HG03520 (cell line): ENCODE measurements around the gene KIAA1755.
"Not testable (repeated sequence)": the region's sequence is repeated elsewhere in the genome, so short reads cannot be mapped to it uniquely, and the experiment has no call there.

ENCODE experiments used
- ATAC-seq: cut with Tn5 transposase; IDR thresholded peaks from one replicate; pipeline ENCODE4 v1.9.1; 2021; ENCODE audit warnings: mild to moderate bottlenecking, moderate library complexity; ENCODE audit not compliant: unreplicated experiment

The KIAA1755 gene

DNA sequence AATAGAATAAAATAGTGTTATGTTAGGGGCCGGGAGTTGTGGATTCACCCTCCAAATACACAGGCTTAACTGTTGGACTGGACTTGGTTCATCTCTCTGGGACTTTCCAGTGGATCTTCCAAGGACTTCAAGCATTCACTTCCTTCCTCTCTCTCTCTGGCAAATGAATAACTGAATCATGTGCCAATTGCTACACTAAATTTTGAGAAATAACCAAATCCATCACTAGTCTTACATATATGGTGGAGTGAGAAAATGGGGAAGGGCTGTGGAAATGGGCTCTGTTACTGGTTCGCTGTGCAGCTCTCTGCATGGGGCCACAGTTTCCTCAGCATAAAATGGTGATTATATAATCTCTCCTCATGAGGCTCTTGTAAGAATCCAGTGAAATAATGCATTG lies 6.8 kb upstream of the KIAA1755 start:
- no peak for ATAC-seq

DNA sequence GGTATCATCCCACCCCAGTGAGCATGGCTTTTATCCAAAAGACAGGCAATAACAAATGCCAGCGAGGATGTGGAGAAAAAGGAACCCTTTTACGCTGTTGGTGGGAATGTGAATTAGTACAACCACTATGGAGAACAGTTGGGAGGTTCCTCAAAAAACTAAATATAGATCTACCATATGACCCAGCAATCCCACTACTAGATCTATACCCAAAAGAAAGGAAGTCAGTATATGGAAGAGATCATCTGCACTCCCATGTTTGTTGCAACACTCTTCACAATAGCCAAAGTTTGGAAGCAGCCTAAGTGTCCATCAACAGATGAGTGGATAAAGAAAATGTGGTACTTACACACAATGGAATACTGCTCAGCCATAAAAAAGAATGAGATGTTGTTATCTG lies 5.9 kb upstream of the KIAA1755 start:
- ATAC-seq: no peak

DNA sequence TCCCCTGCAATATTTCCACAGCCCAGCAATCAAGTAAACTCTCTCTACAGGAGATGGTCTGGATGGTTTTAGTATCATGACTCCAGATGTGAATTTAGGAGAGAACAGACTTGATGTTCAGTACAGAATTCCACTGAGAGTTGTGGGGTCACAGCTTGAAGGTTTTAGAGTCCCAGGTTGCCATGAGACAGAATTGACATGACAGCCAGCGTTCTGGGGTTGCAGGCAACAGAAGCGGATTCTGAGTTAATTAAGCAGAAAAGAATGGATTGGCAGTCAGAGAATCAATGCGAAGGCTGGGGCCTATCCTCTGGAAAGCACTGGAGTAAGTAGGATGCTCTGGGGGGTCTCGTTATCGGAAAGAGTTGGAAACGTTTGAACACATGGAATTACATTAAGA lies 2.4 kb upstream of the KIAA1755 start:
- ATAC-seq: no peak

DNA sequence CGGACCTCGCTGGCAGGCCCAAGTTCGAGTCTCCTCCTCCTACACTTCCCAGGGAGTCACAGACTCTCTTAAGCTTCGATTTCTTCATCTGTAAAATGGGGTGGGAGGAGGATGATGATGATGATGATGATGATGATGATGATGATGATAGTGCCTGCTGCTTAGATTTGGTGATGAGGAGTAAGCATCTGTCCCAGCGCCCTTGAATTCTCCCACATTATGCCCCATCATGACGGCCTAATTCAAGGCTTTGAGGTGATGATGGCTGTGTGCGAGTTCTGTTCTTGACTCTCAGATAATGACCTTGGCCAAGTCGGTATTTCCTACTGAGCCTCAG lies 487 bp upstream of the KIAA1755 start:
- ATAC-seq: no peak

DNA sequence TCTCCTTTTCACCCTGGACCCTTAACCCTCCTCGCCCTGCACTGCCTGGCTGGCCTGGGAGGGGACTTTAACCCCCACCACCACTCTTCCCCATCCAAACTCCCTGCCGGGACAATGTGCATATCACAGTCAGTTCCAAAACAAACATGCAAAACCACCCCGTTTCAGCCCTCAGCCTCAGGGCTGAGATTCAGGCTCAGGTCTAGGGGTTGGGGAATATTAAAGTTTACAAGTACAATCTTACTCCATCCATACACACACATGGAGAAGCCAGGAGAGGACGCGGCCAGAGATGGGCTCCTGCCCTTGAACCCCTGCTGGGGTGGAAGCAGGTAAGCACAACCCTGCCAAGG lies 534 bp downstream of the KIAA1755 start:
- no peak for ATAC-seq

DNA sequence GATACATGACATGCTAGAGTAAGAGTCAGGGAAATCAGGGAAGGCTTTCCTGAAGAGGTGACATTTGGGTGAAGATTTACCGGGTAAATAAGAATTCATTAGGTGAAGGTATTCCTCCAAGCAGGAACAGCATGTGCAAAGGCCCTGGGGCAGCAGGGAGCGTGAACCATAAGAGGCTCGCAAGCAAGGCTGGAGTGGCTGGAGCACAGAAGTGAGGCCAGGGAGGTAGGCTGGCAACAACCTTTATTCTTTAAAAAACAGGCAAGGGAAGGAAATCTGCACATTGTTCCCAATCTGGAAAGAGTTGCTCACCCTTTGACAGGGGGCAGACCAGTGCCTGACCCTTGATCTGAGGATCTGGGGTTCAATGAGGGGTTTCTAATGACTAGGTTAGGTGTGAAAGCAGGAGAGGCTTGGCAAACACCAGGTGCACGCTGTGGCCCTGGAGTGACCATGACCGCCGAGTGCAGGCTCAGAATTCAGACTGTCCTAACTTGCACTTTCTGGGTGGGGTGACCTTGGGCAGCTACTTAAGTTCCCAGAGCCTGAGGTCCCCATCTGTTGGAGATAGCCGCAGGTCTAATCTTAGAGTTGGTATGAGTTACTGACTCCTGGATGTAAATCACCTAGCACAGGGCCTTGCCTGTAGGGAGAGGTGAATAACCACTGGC lies 1.9 kb downstream of the KIAA1755 start:
- ATAC-seq: no peak

DNA sequence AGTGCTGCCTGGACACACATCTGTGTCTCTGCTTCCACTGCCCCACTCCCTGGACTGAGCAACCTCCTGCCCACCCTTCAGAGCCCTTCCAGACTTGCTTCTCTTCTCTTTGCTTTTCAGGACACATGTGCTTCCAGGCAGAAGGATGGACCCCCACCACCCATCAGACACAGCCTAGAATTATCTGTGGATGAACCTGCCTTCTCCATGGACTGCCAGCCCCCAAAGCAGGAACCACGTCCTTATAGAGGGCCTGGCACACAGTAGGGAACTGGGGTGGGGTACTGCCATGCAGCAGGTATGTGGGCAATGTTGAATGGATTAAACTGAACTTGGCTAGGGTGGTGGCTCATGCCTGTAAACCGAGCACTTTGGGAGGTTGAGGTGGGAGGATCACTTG lies 3.6 kb downstream of the KIAA1755 start:
- no peak for ATAC-seq

DNA sequence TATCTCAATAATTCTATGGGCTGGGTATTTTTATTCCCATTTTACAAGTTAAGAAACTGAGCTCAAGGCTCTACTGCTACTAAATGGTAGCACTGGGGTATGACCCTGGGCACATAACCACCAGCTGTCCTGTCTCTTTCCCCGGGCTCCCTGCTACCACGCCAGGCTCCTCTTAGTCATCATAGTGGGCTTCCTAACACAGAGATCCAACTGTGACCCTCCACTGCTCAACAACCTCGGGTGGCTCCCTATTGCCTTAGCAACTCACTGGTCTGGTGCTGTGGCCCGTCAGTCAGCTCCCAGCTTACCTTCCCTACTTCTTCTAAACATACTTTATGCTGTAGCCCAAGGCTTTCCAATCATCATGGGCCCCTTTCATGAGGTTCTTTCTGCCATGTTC lies 4.5 kb downstream of the KIAA1755 start:
- ATAC-seq: no peak

DNA sequence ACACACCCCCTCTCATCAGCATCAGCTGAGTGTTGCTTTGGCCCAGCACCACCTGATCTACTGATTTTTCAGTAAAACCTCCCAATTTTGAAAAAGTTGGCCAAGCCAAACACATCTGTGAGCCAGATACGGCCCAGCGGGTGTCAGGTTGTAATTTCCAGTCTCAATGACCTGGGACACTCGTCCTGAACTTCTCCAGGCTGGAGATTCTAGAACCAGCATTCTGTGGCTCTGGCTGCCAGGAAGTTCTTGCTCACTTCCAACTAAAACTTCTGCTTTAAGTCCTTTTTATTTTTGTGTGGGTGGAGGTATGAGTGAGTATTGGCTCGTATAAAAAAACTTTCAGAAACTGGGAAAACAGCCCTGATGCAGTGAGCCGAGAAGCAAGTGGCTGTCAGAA lies 5.1 kb downstream of the KIAA1755 start:
- ATAC-seq: no peak

DNA sequence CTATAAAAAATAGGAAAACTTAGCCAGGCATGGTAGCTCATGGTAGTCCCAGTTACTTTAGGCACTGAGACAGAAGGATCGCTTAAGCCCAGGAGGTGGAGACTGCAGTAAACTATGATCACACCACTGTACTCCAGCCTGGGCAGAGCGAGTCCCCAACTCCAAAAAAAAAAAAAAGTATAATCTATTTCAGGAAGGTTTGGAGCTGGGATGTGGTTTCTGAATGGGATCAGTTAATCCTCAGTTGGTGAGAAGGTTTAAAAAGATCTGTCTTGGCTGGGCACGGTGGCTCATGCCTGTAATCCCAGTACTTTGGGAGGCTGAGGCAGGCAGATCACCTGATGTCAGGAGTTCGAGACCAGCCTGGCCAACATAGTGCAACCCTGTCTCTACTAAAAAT lies 5.9 kb downstream of the KIAA1755 start:
- ATAC-seq: not testable (repeated sequence)

DNA sequence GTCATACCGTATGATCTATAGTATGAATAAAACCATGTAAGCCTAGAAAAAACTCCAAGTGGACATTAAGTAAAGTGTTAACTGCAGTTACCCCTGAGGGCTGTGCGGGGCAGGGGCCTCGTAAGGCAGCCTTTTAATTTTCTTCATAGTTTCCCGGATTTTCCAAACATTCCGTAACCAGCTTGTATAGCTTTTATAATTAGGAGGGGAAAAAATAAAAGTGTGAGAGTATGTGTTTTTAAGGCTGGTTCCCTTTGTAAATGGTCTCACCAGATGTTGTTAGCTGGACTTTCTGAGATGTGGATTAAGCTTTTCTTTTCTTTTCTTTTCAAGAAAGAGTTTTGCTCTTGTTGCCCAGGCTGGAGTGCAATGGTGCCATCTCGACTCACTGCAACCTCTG lies 7.0 kb downstream of the KIAA1755 start:
- no peak for ATAC-seq

DNA sequence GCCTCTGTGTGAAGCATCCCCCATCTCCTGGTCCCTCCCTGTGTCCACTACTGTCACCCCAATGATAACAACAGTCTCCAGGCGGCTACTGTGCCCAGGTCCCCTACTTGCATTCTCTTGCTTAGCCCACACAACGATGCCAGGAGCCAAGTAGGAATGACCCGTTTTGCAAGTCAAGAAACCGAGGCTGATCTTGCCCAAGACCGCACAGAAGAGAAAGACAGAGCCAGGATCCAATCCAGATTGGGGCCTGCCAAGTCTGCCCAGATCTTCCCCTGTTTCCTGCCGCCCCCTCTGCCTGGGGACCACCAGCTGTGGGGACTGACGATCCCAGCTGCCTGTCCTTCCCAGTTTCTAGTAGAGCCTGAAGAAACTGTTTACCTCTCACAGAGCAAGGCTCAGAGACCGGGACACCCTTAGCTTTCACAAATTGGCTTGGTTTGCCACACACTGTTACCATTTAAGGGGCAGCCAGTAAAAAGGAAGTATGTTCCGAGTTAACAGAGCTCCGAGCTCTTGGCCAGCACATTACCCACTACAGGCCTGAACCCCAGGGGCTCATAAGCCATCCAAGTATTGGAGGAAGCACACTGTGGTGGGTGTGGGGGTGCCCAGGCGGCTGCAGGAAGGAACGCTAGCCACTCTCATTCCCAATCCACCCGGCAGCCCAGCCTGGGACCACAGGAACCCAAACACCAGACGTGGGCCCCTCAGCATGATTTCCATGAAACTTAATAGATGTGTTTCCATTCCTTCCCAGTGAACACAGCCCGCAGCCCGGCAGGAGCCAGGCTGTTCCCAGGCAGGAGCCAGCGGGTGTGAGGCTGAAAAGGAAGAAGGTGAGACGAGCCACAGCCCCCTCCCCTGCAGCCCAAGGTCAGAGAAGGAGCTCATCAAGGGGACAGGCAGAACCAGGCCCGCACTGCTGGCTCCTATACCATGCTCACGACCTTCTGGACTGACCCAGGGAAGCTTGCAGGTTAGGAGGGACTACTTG lies 7.9 kb downstream of the KIAA1755 start:
- no peak for ATAC-seq

DNA sequence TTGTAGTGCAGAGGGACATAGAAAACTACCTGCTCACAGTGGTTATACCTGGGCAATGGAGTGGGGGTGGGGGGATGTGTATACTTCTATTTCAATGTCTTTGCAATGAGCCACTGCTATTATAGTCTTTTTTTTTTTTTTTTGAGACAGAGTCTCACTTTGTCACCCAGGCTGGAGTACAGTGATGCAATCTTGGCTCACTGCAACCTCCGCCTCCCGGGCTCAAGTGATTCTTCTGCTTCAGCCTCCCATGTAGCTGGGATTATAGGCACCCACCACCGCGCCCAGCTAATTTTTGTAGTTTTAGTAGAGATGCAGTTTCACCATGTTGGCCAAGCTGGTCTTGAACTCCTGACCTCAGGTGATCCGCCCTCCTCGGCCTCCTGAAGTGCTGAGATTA lies 9.1 kb downstream of the KIAA1755 start:
- not testable (repeated sequence) for ATAC-seq

DNA sequence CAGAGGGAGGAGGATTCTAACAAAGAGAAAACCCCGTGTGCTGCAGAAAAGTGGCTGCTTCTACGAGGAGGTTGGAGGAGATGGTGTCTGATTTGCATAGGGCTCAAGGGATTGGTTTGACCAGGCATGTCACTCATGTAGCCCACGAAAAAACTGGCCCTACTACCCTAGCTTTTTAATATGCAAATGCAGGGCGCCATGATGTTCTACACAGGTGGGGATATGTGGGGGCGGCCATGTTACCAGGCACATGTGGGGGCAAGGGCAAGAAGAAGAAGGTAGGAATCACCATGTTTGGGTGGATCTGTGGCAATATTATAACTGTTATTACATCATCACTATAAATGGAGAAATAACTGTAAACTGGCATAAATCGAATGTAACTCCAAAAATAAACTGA lies 9.9 kb downstream of the KIAA1755 start:
- no peak for ATAC-seq

DNA sequence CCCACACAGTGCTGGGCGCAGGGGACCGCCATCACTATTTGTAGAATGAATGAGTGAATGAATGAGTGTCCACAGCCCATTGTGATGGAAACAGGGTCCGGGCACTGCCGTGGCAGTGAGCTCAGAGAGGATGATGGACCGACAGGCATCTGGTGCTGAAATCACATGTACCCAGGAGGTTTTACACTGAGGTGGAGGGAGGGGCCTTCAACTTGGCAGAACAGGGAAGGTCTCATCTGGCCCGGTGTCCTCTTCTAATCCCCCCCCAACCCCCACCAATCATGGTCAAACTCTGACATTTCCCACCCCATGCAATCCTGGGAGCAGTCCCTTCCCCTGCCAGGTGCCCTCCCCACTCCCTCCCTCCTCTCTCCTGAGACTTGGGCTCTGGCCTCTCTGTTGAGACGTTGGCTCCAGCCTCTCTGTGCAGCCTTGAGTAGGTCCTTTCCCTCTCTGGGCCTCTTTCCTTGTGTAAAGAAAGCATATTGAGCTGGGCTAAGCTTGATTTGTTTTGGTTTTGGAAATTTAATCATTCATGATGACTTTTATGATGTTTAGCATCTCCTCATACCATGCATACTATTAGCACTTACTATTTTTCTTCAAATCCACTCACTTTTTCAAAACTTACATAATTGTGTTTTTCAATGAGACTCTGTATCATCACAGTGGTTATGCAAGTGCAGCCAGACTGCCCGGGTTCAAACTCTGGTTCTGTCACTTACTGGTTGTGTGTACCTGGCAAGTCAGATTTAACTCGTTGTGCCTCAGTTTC lies 10.8 kb downstream of the KIAA1755 start:
- ATAC-seq: no peak

DNA sequence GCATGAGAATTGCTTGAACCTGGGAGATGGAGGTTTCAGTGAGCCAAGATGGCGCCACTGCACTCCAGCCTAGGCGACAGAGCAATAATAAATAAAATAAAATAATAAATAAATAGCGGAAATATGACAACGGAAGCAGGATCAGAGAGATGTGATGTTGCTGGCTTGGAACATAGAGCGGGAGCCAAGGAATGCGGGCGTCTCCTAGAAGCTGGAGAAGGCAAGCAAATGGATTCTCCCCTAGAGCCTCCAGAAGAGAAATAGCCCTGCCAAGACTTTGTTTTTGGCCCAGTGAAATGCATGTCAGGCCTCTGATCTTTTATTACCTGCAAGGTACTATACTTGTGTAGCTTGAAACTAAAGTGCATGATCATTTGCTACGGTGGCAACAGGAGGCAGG lies 12.4 kb downstream of the KIAA1755 start:
- ATAC-seq: no peak

DNA sequence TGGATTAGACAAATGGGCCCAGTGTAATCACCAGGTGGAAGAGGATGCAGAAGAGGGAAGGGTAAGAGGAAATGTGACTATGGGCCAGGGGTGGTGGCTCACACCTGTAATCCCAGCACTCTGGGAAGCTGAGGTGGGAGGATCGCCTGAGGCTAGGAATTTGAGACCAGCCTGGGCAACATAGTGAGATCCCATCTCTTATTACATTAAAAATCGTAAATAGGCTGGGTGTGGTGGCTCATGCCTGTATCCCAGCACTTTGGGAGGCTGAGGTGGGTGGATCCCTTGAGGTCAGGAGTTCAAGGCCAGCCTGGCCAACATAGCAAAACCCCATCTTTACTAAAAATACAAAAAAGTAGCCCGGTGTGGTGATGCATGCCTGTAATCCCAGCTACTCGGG lies 12.8 kb downstream of the KIAA1755 start:
- not testable (repeated sequence) for ATAC-seq

DNA sequence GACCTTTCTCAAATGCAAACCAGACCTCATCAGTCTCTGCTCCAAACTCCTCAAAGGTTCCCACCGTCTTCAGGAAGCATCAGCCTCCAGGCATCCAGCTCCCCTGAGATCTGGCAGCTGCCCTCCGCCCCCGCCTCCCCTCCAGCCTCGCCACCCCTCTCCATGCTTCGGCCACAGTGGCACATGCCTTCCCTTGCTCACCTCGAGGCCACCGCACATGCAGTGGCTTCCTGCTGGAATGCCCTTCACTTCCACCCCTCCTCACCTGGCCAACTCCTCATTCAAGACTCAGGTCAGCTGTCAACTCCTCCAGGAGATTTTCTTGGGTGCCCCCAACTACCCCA lies 13.4 kb downstream of the KIAA1755 start:
- ATAC-seq: no peak

DNA sequence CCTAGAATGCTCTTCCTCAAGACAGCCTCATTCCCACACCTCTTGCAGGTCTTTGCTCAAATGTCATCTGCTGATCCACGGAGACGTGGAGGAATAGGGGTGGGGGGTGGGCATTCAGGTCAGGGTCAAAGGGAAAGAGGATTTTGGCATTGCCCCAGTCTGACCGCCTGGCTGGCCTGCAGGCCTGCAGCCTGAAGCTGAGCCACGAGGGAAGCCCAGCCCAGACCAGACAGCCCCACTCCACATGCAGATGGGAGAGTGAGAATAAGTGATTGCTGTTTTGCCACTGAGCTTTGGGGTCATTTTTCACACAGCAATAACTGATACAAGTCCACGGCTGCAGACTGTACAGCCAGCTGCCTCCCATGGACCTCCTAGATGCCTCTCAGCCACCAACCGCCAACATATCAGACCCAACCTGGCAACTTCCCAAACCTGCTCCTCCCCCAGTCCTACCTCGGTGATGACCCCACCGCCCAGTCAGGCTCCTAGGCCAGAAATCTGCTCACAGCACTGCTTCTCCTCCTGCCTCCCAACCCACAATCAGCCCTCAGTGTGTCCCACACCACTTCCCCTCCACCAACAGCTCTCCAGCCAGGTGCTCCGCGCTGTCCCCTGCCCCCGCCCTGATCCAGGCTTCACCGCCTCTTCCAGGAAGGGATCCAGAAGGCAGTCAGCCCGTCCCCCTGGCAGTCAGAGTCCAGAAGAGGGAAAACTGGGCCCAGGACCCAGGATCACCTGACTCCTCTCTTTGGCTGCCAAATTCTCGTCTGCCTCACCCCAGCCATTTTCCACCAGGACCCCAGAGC lies 14.0 kb downstream of the KIAA1755 start:
- ATAC-seq: no peak

DNA sequence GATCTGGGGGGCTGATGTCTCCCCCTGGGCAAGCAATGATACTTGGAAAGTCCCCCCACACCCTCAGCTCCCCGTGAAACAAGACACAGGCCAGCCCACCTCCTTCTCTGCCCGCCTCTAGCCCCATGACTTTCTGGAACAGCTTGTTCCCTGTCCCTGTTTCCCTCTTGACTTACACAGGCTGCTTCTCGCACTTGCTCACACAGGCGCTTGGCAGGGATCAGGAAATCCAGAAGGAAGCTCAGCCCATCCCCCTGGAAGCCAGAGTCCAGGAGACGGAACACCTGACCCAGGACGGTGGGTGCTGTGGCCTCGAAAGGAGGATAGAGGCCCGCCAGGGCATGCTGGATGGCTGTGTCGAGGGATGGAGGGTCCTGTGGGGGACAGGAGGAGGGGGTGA lies 14.8 kb downstream of the KIAA1755 start:
- no peak for ATAC-seq

DNA sequence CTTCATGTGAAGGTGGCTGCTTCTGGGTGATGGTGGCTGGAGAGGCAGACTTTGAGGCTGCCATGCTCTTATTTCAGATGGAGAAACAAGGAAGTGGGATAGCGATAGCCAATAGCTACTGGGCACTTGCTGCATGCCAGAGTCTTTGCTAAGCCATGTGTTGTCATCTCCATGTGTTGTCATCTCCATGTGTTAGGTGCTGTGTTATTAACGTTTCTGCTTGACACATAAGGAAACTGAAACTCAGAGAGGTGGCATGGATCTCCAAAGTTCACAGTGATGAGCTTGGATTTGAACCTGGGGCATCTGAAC lies 16.9 kb downstream of the KIAA1755 start:
- no peak for ATAC-seq
